GM18907 (cell line): ENCODE data around the gene KMT2C.
A peak's percentile ranks its signal among the peaks of the same experiment; 100 is the strongest.
"Not testable (repeated sequence)": the region's sequence is repeated elsewhere in the genome, so short reads cannot be mapped to it uniquely, and the experiment has no call there.

ENCODE experiments used
- ATAC-seq: cut with Tn5 transposase; IDR thresholded peaks from one replicate; pipeline ENCODE4 v1.9.1; 2021; ENCODE audit warnings: mild to moderate bottlenecking, moderate library complexity; ENCODE audit not compliant: unreplicated experiment

Gene KMT2C

DNA sequence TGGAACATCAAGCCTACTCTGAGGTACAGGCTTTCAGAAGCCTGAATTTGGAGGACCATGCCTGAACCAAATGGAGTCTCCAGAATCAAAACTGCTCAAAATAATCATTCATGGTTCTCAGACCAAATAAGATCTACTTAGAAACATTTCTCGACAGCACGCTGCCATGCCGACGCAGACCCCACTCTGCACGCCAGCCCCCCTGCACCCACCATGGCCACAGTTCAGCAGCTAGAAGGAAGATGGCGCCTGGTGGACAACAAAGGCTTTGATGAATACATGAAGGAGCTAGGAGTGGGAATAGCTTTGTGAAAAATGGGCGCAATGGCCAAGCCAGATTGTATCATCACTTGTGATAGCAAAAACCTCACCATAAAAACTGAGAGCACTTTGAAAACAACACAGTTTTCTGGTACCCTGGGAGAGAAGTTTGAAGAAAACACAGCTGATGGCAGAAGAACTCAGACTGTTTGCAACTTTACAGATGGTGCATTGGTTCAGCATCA, 6.6 kb upstream of the KMT2C start:
- ATAC-seq, result no peak

DNA sequence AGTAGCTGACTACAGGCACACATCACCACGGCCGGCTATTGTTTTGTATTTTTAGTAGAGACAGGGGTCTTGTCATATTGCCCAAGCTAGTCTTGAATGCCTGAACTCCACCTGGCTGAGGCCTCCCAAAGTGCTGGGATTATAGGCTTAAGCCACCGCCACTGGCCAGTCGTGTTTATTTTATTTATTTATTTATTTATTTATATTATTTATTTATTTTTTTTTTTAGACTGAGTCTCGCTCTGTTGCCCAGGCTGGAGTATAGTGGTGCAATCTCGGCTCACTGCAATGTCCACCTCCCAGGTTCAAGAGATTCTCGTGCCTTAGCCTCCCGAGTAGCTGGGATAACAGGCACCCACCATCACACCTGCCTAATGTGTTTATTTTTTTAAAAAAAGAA, 6.0 kb upstream of the KMT2C start:
- not testable (repeated sequence) for ATAC-seq

DNA sequence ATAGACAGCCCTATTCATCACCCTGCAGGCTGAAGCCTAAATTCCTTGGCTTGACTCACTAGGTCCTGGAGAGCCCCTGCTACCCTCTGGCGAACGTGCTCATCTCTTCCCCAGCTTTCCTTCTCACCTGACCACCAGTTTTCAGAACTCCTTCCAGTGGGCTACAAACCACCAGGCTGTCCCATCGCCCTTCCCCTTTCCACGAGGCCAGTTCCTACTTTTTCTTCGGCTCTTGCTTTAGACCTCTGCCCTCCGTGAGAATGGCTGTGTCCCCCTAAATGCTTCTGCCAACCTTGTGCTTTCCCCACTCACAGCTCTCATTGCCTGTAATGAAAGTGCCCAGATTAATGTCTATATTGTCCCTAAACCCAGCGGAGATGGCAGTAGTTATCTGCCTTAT, 5.4 kb upstream of the KMT2C start:
- not testable (repeated sequence) for ATAC-seq

DNA sequence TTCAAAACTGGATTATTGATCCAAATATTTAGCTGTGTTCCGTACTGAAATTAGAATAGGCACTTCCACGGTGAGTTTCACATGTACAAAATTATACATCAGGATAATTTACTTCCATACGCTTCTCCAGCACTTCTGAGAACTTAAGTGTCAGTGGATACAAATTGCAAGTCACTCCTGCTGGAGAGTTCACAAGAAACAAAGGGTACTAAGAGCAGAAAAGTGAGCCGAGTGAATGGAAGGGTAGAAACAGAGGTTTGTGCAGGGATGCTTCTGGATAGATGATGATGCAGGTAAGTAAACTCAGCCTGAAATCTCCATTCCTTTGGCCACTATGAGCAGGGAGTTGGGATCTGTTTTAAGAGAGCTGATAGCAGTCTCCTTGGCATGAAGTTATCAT, 2.2 kb upstream of the KMT2C start:
- ATAC-seq, result not testable (repeated sequence)

DNA sequence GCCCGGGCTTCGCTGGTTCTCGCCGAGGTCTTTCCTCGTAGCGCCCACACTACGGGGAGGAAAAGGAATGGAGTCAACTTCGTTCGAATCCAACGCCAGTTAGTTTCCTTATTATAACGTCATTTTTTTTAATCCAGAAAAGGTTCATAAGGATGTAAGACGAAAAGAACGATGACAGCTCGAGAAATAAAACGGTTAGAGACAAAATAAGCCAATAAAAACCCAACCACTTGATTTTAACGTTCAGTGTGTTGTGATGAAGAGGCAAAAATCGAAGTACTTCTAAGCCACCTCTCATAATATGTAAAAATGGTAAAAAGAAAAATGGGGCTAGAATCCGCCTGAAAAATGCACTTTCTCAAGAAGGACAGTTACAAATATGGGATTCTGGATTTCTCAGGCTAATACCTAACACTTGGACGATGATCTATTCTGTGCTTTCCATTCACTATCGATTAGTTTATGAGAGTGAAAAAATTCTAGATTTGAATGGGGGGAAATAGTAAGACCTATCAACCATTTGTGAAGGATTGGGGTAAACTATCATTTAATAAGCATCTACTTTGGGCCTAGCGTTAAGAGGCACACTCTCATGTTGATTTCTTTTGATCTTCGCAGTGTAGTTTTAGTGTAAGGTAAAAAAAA, 1.2 kb upstream of the KMT2C start:
- ATAC-seq, result not testable (repeated sequence)

DNA sequence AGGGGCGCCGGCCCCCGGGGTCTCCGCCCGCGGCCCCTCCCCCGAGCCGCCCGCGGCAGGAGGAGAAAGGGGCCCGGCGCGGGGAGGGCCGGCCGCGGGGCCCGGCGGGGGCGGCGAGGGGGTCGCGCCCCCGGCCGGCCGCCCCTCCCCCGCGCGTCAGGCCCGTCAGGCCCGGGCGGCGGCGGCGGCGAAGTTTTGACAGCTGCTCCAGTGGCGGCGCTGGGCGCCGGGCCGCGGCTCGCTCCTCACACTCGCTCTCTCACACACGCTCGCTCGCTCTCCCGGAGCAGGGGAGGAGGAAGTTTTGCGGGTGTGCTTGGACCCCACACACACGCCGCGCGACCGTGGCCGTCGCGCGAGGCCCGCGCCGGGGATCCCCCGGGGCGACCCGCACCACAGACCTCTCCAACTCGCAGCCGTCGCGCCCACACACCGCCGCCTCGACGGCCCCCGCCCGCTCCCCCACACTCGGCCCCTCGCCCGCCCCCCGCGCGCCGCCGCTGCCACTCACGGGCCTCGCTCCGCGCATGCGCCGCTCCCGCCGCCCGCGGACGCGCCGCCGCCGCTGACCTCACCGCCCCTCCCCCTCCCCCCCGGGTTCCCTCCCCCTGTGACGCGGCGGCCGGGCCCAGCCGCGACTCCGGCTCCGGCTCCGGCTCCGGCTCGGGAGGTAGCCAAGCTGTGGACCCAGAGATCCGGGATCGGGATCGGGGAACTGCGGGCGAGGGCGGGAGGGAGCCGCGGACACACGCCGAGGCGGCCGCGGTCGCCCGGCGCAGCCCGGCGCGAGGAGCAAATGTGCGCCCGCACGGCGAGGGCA, 518 bp upstream of the KMT2C start:
- ATAC-seq, result peak; percentile 62

DNA sequence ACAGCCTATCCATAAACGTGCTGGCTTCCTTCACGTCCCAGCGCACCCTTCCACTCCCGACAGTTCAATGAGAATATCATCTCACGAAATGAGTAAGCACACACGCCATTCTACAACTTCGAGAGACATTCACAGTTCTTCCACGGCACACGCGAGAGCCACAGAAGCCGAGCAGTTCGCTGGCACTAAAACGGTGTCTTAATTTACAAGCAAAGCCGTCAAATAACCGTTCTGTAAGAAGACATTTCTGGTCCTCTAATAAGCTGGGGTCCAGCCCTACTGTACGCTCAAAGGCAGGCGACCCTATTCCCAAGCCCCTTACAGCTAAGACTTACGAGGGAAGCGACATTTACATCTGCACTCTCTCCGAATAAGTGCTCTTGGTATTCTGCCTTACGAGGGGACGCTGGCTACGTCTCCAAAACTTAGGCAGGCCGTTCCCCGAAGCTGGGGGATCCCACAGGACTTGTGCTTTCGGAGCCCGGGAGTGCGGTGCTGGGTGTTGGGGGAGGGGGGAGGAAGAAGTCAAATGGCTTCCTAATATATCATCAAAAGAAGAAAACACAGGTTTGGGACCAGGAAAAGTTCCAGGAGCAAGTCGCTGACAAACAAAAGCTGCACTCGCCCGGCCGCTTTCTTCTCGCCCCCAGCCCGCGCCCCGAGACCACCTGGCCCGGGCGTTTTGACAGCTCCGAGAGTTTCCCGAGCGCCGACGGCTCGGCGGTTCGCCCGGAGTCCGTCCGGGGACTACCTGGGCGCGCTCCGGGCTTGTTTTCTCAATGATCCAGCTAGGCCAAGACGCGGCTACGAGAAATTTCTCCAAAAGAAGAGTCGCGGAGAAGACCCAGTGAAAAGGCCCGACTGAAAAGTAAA, 1.1 kb downstream of the KMT2C start:
- ATAC-seq, result peak; percentile 30

DNA sequence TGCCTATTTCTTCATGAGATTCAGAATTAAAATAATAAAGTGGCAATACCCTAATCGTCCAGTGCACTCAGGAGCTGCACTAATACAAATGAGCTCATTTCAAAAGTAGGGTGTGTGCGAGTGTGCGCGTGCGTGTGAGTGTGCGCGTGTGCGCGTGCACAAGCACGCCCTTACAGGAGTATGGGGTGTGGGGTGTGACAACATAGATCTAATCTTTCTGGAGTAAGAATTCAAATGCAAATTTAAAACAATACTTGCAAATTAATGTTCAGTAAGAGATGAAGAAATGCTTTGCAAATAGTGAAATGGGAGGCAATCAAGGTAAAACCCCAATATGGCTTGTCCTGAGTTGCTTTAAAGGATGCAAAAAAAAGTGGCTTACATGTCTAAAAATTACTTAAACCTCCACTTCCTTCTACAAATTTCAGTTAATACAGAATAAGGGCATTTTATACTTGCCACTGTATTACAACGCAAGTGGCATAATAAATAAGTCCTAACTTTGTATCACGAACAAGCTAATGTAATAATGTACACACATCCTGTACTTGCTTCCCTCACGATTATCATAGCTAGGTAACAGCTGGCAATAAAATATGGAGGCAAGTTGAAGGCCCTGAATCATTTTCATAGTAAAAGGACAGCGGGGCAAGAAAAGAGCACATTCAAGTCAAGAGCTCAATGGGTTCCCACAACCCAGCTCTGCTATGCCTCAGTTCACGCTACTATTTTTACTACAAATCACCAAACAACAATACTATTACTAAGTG, 1.9 kb downstream of the KMT2C start:
- peak; percentile 26 for ATAC-seq

DNA sequence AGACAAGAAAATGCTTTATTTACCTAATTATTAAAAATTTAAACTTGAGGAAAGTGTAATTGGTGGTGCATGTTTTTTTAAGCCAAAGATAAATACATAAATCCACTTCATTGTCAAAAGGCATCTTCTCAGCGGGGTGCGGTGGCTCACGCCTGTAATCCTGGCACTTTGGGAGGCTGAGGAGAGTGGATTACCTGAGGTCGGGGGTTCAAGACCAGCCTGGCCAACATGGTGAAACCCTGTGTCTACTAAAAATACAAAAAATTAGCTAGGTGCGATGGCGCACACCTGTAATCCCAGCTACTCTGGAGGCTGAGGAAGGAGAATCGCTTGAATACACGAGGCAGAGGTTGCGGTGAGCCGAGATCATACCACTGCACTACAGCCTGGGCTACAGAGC, 3.1 kb downstream of the KMT2C start:
- not testable (repeated sequence) for ATAC-seq

DNA sequence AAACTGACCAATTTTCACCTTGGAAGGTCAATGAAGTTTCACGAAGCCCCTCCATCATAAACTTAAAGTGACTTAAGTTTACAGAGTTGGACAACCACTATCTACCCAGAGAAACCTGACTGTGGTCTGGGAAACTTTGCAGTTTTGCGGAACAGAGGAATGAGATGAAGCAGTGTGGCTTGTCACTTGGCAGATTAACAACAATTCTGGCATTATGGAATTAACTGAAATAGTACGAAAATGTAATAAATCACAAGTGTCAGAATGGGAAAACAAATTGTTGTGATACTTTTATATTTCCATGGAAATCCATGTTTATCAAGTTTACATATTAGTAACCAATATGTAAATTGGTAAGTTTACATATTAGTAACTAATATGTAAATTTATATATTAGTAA, 4.9 kb downstream of the KMT2C start:
- no peak for ATAC-seq

DNA sequence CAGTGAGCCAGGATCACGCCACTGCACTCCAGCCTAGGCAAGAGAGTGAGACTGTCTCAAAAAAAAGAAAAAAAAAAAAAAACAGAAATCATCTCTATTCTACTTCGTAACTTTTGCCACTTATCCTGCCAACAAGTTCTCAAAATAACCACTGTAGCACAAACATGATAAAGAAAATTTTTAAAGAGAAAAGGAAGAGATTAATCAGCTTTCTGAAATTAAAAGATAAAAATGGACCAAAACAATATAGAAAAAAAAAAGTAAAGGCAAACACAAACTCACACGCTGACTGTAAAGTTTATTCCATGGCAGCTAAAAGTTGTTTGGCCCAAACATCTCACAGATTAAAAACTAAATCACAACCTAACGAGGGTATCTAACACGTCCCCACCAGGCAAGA, 5.7 kb downstream of the KMT2C start:
- not testable (repeated sequence) for ATAC-seq

DNA sequence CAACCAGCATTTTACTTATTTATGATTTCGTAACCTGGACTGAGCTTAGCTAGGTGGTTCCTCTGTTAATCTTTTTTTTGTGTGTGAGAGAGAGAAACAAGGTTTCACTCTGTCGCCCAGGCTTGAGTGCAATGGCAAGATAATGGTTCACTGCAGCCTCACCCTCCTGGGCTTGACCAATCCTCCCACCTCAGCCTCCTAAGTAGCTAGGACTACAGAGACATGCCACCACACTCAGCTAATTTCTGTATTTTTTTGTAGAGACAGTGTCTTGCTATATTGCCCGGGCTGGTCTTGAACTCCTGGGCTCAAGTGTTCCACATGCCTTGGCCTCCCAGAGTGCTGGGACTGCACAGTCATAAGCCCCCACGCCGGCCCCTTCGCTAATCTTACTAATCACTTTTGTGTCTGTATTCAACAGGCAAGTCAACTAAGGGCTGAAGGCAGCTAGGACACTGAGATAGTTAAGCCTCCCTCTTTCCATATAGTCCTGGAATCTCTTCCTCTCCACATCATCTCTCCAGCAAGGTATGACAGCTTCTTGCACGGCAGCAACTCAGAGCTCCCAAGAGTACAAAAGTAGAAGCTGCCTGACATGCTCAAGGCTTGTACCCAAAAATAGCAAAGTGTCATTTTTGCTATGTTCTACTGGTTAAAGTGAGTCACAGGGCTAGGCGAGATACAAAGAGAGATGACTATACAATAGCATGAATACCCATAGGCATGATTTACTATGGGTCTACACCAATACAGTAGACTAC, 11.3 kb downstream of the KMT2C start:
- no peak for ATAC-seq

DNA sequence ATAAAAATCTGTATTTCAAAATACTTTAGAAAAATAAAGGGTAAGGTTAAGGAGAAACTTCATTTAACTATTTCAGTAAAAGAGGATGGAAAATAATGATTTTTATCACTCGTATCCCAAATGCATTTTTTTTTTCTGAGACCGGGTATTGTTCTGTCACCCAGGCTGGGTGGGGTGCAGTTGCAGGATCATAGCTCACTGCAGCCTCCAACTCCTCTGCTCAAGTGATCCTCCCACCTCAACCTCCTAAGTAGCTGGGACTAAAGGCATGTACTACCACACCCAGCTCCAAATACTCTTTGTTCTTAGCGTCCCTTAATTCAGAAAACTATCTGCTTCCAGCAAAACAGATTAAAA, 11.8 kb downstream of the KMT2C start:
- no peak for ATAC-seq

DNA sequence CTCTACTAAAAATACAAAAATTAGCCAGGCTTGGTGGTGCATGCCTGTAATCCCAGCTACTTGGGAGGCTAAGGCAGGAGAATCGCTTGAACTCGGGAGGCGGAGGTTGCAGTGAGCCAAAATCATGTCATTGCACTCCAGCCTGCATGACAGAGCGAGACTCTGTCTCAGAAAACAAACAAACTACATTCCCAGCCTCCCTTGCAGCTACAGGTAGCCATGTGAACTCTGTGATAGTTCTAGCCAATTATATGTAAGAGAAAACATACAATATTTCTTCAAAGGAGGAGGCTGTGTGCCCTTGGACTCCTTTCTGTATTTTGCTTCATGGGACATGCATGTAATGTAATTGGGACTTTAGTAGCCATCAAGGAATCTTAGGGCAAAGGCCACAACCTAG, 12.6 kb downstream of the KMT2C start:
- not testable (repeated sequence) for ATAC-seq

DNA sequence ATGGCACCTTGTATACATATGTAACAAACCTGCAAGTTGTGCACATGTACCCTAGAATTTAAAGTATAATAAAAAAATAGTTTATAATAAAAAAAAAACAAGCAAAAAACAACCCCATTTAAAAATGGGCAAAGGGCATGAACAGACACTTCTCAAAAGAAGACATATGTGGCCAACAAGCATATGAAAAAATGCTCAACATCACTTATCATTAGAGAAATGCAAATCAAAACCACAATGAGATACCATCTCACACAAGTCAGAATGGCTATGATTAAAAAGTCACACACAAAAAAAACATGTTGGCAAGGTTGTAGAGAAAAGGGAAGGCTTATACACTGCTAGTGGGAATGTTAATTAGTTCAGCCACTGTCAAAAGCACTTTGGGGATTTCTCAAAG, 14.9 kb downstream of the KMT2C start:
- ATAC-seq, result not testable (repeated sequence)

DNA sequence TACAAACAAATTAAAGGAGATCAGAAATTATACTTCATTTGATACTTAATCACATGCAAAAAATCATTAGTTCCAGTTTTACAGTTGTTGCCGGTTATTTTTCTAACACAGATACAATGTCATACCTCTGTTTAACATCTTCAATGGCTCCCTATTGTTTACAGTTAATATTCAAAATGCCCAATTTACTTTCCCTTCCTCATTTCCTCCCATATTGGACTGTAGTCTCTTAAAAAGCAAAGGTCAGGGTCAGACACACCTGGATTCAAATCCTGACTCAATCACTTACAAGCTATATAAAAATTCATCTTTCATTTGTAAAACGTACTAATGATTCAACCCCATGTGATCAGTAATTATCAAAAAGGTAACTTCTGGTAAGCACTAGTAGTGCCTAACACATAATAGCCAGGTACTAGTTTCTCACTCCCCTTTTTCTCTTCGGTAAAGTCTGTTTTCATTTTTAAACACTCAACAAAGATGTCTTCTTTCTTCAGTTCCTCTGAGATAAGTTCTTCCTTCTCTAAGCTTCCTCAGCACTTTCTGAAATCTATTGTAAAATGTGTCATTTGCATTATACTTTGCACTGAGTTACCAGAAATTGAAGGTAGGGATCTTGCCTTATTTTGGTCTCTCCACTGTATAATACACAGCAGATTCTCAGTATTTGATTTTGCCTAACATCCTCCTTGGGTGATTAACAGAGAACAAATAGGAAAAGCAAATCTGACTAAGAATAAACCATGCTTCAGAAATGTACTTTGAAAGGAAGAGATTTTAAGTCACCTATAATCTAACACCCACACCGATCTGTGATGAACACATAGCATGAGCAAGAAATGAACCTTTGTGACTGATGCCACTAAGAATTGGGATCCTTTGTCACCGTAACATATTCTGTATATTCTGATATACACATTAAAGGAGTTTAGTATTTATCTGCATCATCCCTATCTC, 16.1 kb downstream of the KMT2C start:
- ATAC-seq, result no peak

DNA sequence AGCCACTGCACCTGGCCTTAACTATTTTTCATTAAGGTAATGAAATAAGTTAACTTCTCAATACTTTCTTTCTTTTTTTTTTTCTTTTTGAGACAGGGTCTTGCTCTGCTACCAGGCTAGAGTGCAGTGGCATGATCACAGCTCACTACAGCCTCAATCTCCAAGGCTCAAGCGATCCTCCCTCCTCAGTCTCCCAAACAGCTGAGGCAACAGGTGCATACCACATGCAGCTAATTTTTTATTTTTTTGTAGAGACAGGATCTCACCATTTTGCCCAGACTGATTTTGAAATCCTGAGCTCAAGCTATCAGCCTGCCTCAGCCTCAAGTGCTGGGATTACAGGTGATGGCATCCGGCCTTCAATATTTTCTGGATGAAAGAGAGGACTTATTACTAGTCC, 21.0 kb downstream of the KMT2C start:
- no peak for ATAC-seq

DNA sequence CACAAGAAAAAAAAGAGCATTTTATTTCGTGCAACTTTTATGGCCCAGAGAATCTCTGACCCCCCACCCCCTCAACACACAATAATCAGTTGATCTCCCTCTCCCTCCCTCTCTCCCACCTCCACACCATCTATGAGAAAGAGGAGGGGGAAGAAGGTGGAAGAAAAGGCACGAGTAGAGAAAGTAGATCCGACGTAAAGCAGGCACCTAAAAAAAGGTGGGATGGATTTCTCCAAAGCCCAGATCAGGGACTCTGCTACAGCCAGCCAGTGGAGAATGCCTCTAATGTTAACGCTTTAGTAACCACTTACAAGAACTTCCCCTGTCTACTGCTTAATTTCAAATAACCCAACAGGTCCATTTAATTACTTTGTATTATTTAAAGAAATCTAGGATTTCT, 24.4 kb downstream of the KMT2C start:
- ATAC-seq, result no peak

DNA sequence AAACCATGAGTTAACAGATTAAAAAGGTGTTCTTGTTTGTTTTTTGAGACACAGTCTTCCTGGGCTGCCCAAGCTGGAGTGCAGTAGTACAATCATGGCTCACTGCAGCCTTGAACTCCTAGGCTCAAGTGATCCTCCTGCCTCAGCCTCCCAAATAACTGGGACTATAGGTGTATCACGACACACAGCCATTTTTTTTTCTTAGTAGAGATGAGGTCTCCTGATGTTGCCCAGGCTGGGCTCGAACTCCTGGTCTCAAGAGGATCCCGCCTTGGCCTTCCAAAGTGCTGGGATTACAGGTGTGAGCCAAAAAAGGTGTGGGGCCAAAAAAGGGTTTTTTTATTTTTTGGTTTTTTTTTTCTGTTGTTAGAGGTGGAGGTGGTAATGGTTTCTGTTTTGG, 29.3 kb downstream of the KMT2C start:
- ATAC-seq, result no peak
